ENCODE data around the gene ARHGAP26.

Gene ARHGAP26

GRCh38 chr5:143216211-143216610, 446.0 kb downstream of the ARHGAP26 start:
- peaks cover 90% of the 10 kb centered on the region for H3K4me1 ChIP-seq (ENCODE audit: control insufficient read depth, low read length)

GRCh38 chr5:143217065-143217803, 447.1 kb downstream of the ARHGAP26 start:
- Histone ChIP-seq H3K9me2 (replicated peaks; ENCODE audit: control insufficient read depth, low read length) (no peaks in the 10 kb centered on the region), H3K4me3 (ENCODE audit: low read length) (no peak overlapping the region), H3K9me3 (ENCODE audit: control insufficient read depth, insufficient read depth, low read length) (no peaks in the 10 kb centered on the region), H3K4me2 (ENCODE audit: low read length) (peak overlapping the region; percentile 19), H4K20me1 (ENCODE audit: control insufficient read depth, insufficient read depth, low read depth, low read length) (no peaks in the 10 kb centered on the region), H3K79me2 (ENCODE audit: control insufficient read depth, low read length) (no peaks in the 10 kb centered on the region), H3K27me3 (ENCODE audit: control insufficient read depth, low read length) (no peaks in the 10 kb centered on the region), H3K4me1 (ENCODE audit: control insufficient read depth, low read length) (peaks cover 100% of the 10 kb centered on the region), H3K36me3 (ENCODE audit: control insufficient read depth, low read length) (0 out of 2 replicates have a peak, but pooled peaks cover 7% of the 10 kb centered on the region), H3K27ac (ENCODE audit: low read depth, low read length) (0 out of 2 replicates have a peak overlapping the region, but pooled peaks have one; percentile 7), H3F3A (ENCODE audit: control insufficient read depth, insufficient read depth) (peaks cover 16% of the 10 kb centered on the region)
- TF ChIP-seq EZH2phosphoT487 (IDR thresholded peaks at IDR 0.05; ENCODE audit: borderline replicate concordance, low read length) = no peak
- TF ChIP-seq CTCF (IDR thresholded peaks at IDR 0.05; ENCODE audit: low read depth, low read length, poor library complexity, severe bottlenecking) = no peak

More at GRCh38 chr5:143216211-143216610, 446.0 kb downstream of the ARHGAP26 start:
- no peaks in the 10 kb centered on the region for H3K9me3 ChIP-seq (ENCODE audit: control insufficient read depth, insufficient read depth, low read length)
- H3F3A ChIP-seq (ENCODE audit: control insufficient read depth, insufficient read depth) = peaks cover 7% of the 10 kb centered on the region
- H3K4me2 ChIP-seq (ENCODE audit: low read length) = peak overlapping the region; percentile 47
- no peaks in the 10 kb centered on the region for H3K27me3 ChIP-seq (ENCODE audit: control insufficient read depth, low read length)
- 0 out of 2 replicates have a peak, but pooled peaks cover 5% of the 10 kb centered on the region for H3K36me3 ChIP-seq (ENCODE audit: control insufficient read depth, low read length)
- no peaks in the 10 kb centered on the region for H4K20me1 ChIP-seq (ENCODE audit: control insufficient read depth, insufficient read depth, low read depth, low read length)
- H3K4me3 ChIP-seq (ENCODE audit: low read length) = peak overlapping the region; percentile 30
- TF ChIP-seq EZH2phosphoT487 (IDR thresholded peaks at IDR 0.05; ENCODE audit: borderline replicate concordance, low read length) (no peak), CTCF (IDR thresholded peaks at IDR 0.05; ENCODE audit: low read depth, low read length, poor library complexity, severe bottlenecking) (no peak)
- H3K9me2 ChIP-seq (replicated peaks; ENCODE audit: control insufficient read depth, low read length) = no peaks in the 10 kb centered on the region
- no peaks in the 10 kb centered on the region for H3K79me2 ChIP-seq (ENCODE audit: control insufficient read depth, low read length)
- H3K27ac ChIP-seq (ENCODE audit: low read depth, low read length) = peak overlapping the region; percentile 45

- peaks cover 100% of the 10 kb centered on the region for H3K4me1 ChIP-seq (ENCODE audit: control insufficient read depth, low read length)
- no peaks in the 10 kb centered on the region for H4K20me1 ChIP-seq (ENCODE audit: control insufficient read depth, insufficient read depth, low read depth, low read length)
- no peaks in the 10 kb centered on the region for H3K79me2 ChIP-seq (ENCODE audit: control insufficient read depth, low read length)
- H3K9me3 ChIP-seq (ENCODE audit: control insufficient read depth, insufficient read depth, low read length) = no peaks in the 10 kb centered on the region
- H3K27ac ChIP-seq (ENCODE audit: low read depth, low read length) = 0 out of 2 replicates have a peak overlapping the region, but pooled peaks have one; percentile 7
- no peaks in the 10 kb centered on the region for H3K9me2 ChIP-seq (replicated peaks; ENCODE audit: control insufficient read depth, low read length)
- H3K4me3 ChIP-seq (ENCODE audit: low read length) = no peak overlapping the region
- 0 out of 2 replicates have a peak, but pooled peaks cover 7% of the 10 kb centered on the region for H3K36me3 ChIP-seq (ENCODE audit: control insufficient read depth, low read length)
- H3K4me2 ChIP-seq (ENCODE audit: low read length) = peak overlapping the region; percentile 19
- no peak for TF ChIP-seq CTCF (IDR thresholded peaks at IDR 0.05; ENCODE audit: low read depth, low read length, poor library complexity, severe bottlenecking)
- no peak for TF ChIP-seq EZH2phosphoT487 (IDR thresholded peaks at IDR 0.05; ENCODE audit: borderline replicate concordance, low read length)
- peaks cover 19% of the 10 kb centered on the region for H3F3A ChIP-seq (ENCODE audit: control insufficient read depth, insufficient read depth)
- no peaks in the 10 kb centered on the region for H3K27me3 ChIP-seq (ENCODE audit: control insufficient read depth, low read length)
Measured at GRCh38 chr5:143217804-143218160, 447.6 kb downstream of the ARHGAP26 start.

Data from DOHH2 (cell line).